Measurements from ENCODE around the gene PTF1A. TPM values are rescaled to one million over a fixed set of nuclear protein-coding genes. Genes with fewer than 3 reads are reported as not detected.

The PTF1A gene
- total and polyA plus RNA-seq, 2 experiments from 2014 or later, result not detected

- Histone ChIP-seq H3K27me3 (peaks cover 100% of the 10 kb centered on the region), H3K9me3 (ENCODE audit: low read depth) (no peaks in the 10 kb centered on the region), H3K4me1 (ENCODE audit: insufficient read depth) (peaks cover 2% of the 10 kb centered on the region), H3K36me3 (replicated peaks; ENCODE audit: insufficient read depth, low read depth) (no peaks in the 10 kb centered on the region), H3K79me2 (no peaks in the 10 kb centered on the region), H2AFZ (no peak overlapping the region), H3K9me2 (replicated peaks; ENCODE audit: insufficient read depth) (no peaks in the 10 kb centered on the region), H3K4me2 (no peak overlapping the region), H4K20me1 (ENCODE audit: insufficient read depth, poor library complexity, severe bottlenecking) (no peaks in the 10 kb centered on the region), H3K4me3 (no peak overlapping the region), H3K27ac (no peak overlapping the region)
- TF ChIP-seq EZH2phosphoT487 (IDR thresholded peaks at IDR 0.05; ENCODE audit: low read depth, severe bottlenecking, unreplicated experiment) (no peak), EZH2 (IDR thresholded peaks at IDR 0.05; ENCODE audit: borderline replicate concordance) (no peak), CTCF (IDR thresholded peaks at IDR 0.05; ENCODE audit: poor library complexity) (no peak)
- no peak for DNase-seq (ENCODE audit: low spot score)
- WGBS (ENCODE audit: low lambda C conversion rate, missing lambda C conversion rate), result 35% methylated on average over 14 of the region's 14 CpGs
Observed at GRCh38 chr10:23174977-23175512, 17.1 kb upstream of the PTF1A start.

- Histone ChIP-seq H2AFZ (no peak overlapping the region), H3K79me2 (no peaks in the 10 kb centered on the region), H3K27me3 (peaks cover 70% of the 10 kb centered on the region), H3K4me1 (ENCODE audit: insufficient read depth) (no peaks in the 10 kb centered on the region), H3K36me3 (replicated peaks; ENCODE audit: insufficient read depth, low read depth) (no peaks in the 10 kb centered on the region), H3K9me2 (replicated peaks; ENCODE audit: insufficient read depth) (no peaks in the 10 kb centered on the region), H3K4me2 (no peak overlapping the region), H3K27ac (no peak overlapping the region), H4K20me1 (ENCODE audit: insufficient read depth, poor library complexity, severe bottlenecking) (no peaks in the 10 kb centered on the region), H3K9me3 (ENCODE audit: low read depth) (no peaks in the 10 kb centered on the region), H3K4me3 (no peak overlapping the region)
- WGBS (ENCODE audit: low lambda C conversion rate, missing lambda C conversion rate), result 62% methylated on average over 7 of the region's 7 CpGs
- DNase-seq (ENCODE audit: low spot score), result no peak
- no peak for TF ChIP-seq EZH2phosphoT487 (IDR thresholded peaks at IDR 0.05; ENCODE audit: low read depth, severe bottlenecking, unreplicated experiment)
- no peak for TF ChIP-seq CTCF (IDR thresholded peaks at IDR 0.05; ENCODE audit: poor library complexity)
- TF ChIP-seq EZH2 (IDR thresholded peaks at IDR 0.05; ENCODE audit: borderline replicate concordance), result no peak
Observed at GRCh38 chr10:23186178-23186577, 5.9 kb upstream of the PTF1A start.

GRCh38 chr10:23186697-23187096 is 5.4 kb upstream of the PTF1A start:
- H3K79me2 ChIP-seq, result no peaks in the 10 kb centered on the region
- H3K4me3 ChIP-seq, result no peak overlapping the region
- no peaks in the 10 kb centered on the region for H3K9me2 ChIP-seq (replicated peaks; ENCODE audit: insufficient read depth)
- WGBS (ENCODE audit: low lambda C conversion rate, missing lambda C conversion rate), result 18% methylated on average over 5 of the region's 5 CpGs
- H3K27me3 ChIP-seq, result peaks cover 70% of the 10 kb centered on the region
- no peak overlapping the region for H2AFZ ChIP-seq
- H3K4me2 ChIP-seq, result no peak overlapping the region
- no peak for DNase-seq (ENCODE audit: low spot score)
- H3K36me3 ChIP-seq (replicated peaks; ENCODE audit: insufficient read depth, low read depth), result no peaks in the 10 kb centered on the region
- H3K4me1 ChIP-seq (ENCODE audit: insufficient read depth), result no peaks in the 10 kb centered on the region
- TF ChIP-seq EZH2phosphoT487 (IDR thresholded peaks at IDR 0.05; ENCODE audit: low read depth, severe bottlenecking, unreplicated experiment) (no peak), EZH2 (IDR thresholded peaks at IDR 0.05; ENCODE audit: borderline replicate concordance) (no peak), CTCF (IDR thresholded peaks at IDR 0.05; ENCODE audit: poor library complexity) (no peak)
- H3K27ac ChIP-seq, result no peak overlapping the region
- no peaks in the 10 kb centered on the region for H4K20me1 ChIP-seq (ENCODE audit: insufficient read depth, poor library complexity, severe bottlenecking)
- H3K9me3 ChIP-seq (ENCODE audit: low read depth), result no peaks in the 10 kb centered on the region

All from hepatocyte (in vitro differentiated cells).